HG03064 (cell line): ENCODE measurements around the gene CD9.
"Not testable (repeated sequence)": the region's sequence is repeated elsewhere in the genome, so short reads cannot be mapped to it uniquely, and the experiment has no call there.

Source experiments
- ATAC-seq: cut with Tn5 transposase; IDR thresholded peaks from one replicate; pipeline ENCODE4 v1.9.1; 2021; ENCODE audit warnings: low read depth; ENCODE audit not compliant: unreplicated experiment

The CD9 gene

DNA sequence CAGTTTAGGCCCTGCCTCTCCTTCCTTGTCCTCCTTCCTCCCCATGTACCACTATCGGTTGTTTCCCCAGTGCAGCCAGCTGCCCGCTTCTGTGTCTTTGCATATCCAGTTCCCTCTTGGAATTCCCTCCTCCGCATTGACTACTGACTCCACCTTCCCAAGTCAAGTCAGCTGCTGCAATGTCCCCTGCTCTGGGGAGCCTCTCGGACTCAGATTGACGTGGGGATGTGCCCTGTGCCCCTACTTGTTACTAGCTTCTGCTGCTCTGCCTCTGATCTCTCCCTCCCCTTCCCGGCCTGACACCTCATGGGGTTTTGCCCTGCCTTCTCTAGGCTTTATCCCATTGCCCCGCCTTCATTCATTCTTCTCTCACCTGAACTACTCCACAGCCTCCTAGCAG lies 2.1 kb upstream of the CD9 start:
- no peak for ATAC-seq

- no peak for ATAC-seq
Observed at GRCh38 chr12:6198556-6198955, 1.6 kb upstream of the CD9 start.

- no peak for ATAC-seq
Observed at GRCh38 chr12:6198985-6199530, 1.1 kb upstream of the CD9 start.

- ATAC-seq = no peak
Observed at GRCh38 chr12:6199531-6200255, 507 bp upstream of the CD9 start.

DNA sequence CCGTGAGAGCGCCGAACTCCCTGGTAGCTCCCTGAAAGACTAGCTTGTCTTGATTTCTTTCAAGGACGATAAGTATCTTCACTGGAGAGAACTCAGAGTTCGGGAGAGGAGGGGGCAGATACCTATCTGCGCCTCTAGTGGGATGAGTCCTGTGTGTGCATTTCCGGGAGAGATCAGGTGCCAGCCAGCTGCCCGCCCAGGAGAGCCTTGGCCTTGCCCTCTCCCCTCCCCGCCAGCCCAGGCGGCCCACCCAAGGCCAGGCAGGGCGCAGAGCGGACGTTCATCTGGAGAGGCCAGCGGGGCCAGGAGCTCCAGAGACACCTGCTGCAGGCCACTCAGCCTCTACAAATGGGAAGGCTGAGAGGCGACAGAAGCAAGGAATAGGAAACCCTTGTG lies 1.0 kb downstream of the CD9 start:
- ATAC-seq = no peak

DNA sequence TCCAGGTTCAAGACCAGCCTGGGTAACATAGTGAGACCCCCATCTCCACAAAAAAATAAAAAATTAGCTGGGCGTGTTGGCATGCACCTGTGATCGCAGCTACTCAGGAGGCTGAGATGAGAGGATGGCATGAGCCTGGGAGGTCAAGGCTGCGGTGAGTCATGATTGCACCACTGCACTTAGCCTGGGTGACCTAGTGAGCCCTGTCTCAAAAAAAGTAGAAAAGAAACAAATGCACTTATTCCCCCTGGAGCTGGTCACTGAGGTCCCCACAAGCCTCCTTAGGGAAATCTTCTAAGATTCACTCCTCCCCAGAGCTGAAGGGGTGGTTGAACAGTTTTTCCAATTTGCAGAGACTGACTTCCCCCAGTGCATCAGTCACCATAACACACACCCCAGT lies 1.6 kb downstream of the CD9 start:
- ATAC-seq = no peak

DNA sequence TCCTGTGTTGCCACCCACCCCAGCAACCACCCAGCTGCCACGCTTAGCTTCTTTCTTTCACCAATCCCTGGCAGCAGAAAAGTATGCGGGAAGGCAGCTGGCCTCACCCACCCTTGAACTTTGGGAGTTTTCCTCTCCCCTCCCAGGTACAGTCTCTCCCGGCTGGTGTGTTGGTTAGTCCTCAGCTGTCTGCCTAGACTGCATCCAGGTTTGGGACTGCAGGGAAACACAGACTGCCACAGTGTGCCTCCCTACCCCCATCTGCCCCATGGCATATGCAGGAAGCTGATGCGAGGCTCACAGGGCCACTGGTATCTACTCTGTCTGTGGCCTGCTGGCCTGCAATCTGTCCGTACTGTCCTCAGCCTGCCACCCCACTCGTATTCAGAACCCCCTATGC lies 2.1 kb downstream of the CD9 start:
- ATAC-seq = no peak

DNA sequence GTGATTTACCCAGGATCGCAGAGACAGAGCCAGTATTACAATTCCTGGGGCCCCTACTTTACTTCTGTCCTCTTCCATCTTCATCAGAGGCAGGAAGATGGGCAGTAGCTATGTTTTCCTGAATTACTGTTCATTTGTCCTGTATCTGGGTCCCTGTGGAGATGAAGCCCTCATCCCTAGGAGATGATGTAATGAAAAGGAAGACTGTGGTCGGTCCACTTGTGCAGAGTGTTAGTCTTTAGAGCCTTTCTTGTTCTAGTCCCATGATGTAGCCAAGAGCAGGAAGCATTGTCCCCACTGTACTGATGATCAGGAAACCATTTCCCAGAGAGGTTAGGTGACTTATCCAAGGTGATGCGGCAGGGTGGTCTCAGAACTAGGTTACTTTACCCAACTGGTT lies 2.6 kb downstream of the CD9 start:
- ATAC-seq = no peak

- ATAC-seq = no peak
Observed at GRCh38 chr12:6203601-6204000, 3.4 kb downstream of the CD9 start.

- ATAC-seq = no peak
Observed at GRCh38 chr12:6204533-6205143, 4.4 kb downstream of the CD9 start.

- ATAC-seq = no peak
Observed at GRCh38 chr12:6205144-6205539, 4.9 kb downstream of the CD9 start.

DNA sequence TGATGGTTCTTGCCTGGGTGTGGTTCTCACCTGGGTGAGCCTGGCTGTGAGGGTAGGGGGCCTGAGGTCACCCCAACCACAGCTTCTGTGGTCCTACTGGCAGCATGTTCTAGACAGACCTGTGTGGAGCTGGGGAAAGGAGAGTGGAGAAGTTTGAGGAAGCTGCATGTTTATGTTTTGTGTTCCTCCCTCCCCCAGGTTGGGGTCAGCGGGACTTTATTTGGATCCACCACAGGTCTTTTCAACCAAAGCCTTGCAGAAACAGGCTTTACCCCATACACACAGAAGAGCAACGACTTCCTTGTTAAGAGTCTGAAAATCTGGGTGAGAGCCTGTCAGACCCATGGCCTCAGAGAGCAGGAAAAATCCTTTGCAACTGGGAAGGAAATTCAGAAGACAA lies 5.6 kb downstream of the CD9 start:
- no peak for ATAC-seq

DNA sequence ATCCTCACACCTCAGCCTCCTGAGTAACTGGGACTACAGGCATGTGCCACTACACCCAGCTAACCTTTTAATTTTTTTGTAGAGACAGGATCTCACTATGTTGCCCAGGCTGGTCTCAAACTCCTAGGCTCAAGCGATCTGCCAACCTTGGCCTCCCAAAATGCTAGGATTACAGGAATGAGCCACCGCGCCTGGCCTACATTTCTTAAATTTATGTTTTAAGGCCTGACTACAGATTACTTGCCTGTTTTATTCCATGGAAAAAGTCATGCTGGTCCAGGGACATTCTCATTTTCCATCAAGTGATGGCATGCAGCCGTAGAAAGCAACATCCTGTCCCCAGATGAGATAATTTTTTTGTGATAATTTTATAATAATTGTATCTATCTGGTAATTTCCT lies 6.1 kb downstream of the CD9 start:
- no peak for ATAC-seq

- no peak for ATAC-seq
Observed at GRCh38 chr12:6207259-6207925, 7.2 kb downstream of the CD9 start.

DNA sequence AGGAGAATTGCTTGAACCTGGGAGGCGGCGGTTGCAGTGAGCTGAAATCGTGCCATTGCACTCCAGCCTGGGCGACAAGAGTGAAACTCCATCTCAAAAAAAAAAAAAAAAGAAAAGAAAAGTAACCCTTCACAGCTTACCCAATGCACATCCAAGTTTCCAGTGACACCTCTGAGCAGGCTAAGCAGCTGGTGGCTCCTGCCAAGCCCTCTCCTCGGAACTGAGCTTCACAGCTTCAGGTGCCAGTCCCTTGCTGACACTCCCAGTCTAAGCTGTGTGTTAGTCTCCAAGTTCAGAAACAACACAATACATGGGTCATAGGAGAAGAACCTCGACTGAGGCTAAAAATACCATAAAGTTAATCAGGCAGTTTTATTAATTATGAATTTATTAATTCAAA lies 7.9 kb downstream of the CD9 start:
- no peak for ATAC-seq

GRCh38 chr12:6209428-6209827 lies 9.2 kb downstream of the CD9 start:
- not testable (repeated sequence) for ATAC-seq

GRCh38 chr12:6211421-6211869 lies 11.2 kb downstream of the CD9 start:
- ATAC-seq = no peak

- ATAC-seq = no peak
Observed at GRCh38 chr12:6212086-6212485, 11.9 kb downstream of the CD9 start.

GRCh38 chr12:6213969-6214368 lies 13.8 kb downstream of the CD9 start:
- no peak for ATAC-seq

DNA sequence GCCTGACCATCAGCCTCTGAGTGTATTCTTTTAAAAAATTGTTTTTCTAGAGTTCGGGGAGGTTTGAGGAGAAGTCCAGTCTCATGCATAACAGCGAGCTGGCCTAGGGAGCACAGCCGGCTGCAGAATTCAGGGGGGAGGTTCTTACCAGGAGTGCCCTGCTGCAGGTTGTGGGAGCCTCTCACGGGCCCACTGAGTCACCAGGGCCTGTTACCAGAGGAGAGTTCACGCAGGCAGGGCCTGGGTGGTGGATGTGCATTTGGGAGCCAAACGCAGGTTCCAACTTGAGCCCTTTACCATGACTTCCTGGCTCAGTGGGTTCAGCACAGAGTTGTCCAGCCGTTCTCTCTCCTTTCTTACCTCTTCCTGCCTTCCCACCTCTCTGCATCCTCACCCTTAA lies 14.4 kb downstream of the CD9 start:
- ATAC-seq = no peak

DNA sequence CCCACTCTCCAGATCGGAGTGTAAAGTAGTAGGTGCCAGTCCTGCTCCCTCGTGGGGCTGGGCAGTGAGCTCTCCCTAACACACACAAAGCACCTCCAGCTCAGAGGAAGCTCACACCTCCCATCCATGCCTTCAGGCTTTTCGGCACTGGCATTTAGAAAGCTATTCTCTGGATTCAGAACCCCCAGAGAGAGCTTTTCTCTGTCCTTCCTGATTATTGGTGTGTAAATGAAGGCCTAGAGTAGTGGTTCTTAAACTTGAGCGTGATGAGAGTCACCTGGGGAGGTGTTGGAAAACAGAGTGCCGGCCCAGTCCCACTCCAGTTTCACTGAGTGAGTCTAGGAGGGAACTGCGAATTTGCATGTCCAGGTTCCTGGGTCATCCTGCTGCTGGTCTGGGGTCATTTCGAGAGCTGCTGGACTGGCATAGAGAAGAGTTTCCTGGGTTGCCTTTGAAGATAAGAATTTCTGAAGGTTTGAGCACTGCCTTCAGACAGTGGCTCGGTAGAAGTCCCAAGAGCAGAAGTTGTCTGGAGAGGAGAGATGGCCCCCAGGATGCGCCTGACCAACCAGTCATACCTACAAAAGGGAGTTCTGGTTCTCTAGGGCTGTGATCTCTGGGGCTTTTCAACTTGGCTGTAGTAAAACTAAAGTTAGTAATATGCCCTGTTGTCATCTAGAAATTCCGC lies 15.1 kb downstream of the CD9 start:
- no peak for ATAC-seq
